ENCODE measurements around the gene TP73. TPM values are rescaled to one million over a fixed set of nuclear protein-coding genes. Genes with fewer than 3 reads are reported as not detected.

Gene TP73
- total RNA-seq, 1 experiment from 2014 or later, result 0.54 TPM

- no peaks in the 10 kb centered on the region for H3K9me3 Mint-ChIP-seq (ENCODE audit: low read depth, unreplicated experiment)
- no peak overlapping the region for H3K4me3 Mint-ChIP-seq (ENCODE audit: low read depth, unreplicated experiment)
- CTCF ChIA-PET, result no interaction called here
- no peaks in the 10 kb centered on the region for H3K27me3 Mint-ChIP-seq (ENCODE audit: unreplicated experiment)
- BruUV-seq (replicated peaks), result no TSS peak
- intact Hi-C loops (cut with micrococcal nuclease; ENCODE audit: unreplicated experiment), result no loop called here
- no peak for DNase-seq
- TF ChIP-seq CTCF (IDR thresholded peaks at IDR 0.05; ENCODE audit: unreplicated experiment), result no peak
- H3K27ac Mint-ChIP-seq (ENCODE audit: unreplicated experiment), result no peak overlapping the region
- peaks cover 6% of the 10 kb centered on the region for H3K36me3 Mint-ChIP-seq (ENCODE audit: insufficient read depth, unreplicated experiment)
- peaks cover 8% of the 10 kb centered on the region for H3K4me1 Mint-ChIP-seq (ENCODE audit: low read depth, unreplicated experiment)
These were observed 91.1 kb downstream of the TP73 start for GRCh38 chr1:3743421-3743820.

GRCh38 chr1:3743826-3744225 lies 91.5 kb downstream of the TP73 start:
- DNase-seq, result no peak
- Mint-ChIP-seq H3K4me1 (ENCODE audit: low read depth, unreplicated experiment) (peaks cover 8% of the 10 kb centered on the region), H3K4me3 (ENCODE audit: low read depth, unreplicated experiment) (no peak overlapping the region), H3K27me3 (ENCODE audit: unreplicated experiment) (no peaks in the 10 kb centered on the region), H3K27ac (ENCODE audit: unreplicated experiment) (no peak overlapping the region), H3K9me3 (ENCODE audit: low read depth, unreplicated experiment) (no peaks in the 10 kb centered on the region), H3K36me3 (ENCODE audit: insufficient read depth, unreplicated experiment) (peaks cover 6% of the 10 kb centered on the region)
- BruUV-seq (replicated peaks), result no TSS peak
- CTCF ChIA-PET, result no interaction called here
- no peak for TF ChIP-seq CTCF (IDR thresholded peaks at IDR 0.05; ENCODE audit: unreplicated experiment)
- intact Hi-C loops (cut with micrococcal nuclease; ENCODE audit: unreplicated experiment), result no loop called here

- peaks cover 6% of the 10 kb centered on the region for H3K36me3 Mint-ChIP-seq (ENCODE audit: insufficient read depth, unreplicated experiment)
- intact Hi-C loops (cut with micrococcal nuclease; ENCODE audit: unreplicated experiment), result no loop called here
- no TSS peak for BruUV-seq (replicated peaks)
- CTCF ChIA-PET, result no interaction called here
- H3K9me3 Mint-ChIP-seq (ENCODE audit: low read depth, unreplicated experiment), result no peaks in the 10 kb centered on the region
- no peak overlapping the region for H3K4me3 Mint-ChIP-seq (ENCODE audit: low read depth, unreplicated experiment)
- peaks cover 1% of the 10 kb centered on the region for H3K27me3 Mint-ChIP-seq (ENCODE audit: unreplicated experiment)
- no peak overlapping the region for H3K27ac Mint-ChIP-seq (ENCODE audit: unreplicated experiment)
- no peak for DNase-seq
- H3K4me1 Mint-ChIP-seq (ENCODE audit: low read depth, unreplicated experiment), result peaks cover 8% of the 10 kb centered on the region
- TF ChIP-seq CTCF (IDR thresholded peaks at IDR 0.05; ENCODE audit: unreplicated experiment), result no peak
These were observed 92.3 kb downstream of the TP73 start for GRCh38 chr1:3744646-3745045.

- H3K27ac Mint-ChIP-seq (ENCODE audit: unreplicated experiment), result no peak overlapping the region
- peaks cover 6% of the 10 kb centered on the region for H3K36me3 Mint-ChIP-seq (ENCODE audit: insufficient read depth, unreplicated experiment)
- no peak overlapping the region for H3K4me3 Mint-ChIP-seq (ENCODE audit: low read depth, unreplicated experiment)
- no peak for DNase-seq
- H3K4me1 Mint-ChIP-seq (ENCODE audit: low read depth, unreplicated experiment), result peaks cover 8% of the 10 kb centered on the region
- BruUV-seq (replicated peaks), result no TSS peak
- no peaks in the 10 kb centered on the region for H3K9me3 Mint-ChIP-seq (ENCODE audit: low read depth, unreplicated experiment)
- TF ChIP-seq CTCF (IDR thresholded peaks at IDR 0.05; ENCODE audit: unreplicated experiment), result no peak
- CTCF ChIA-PET, result no interaction called here
- intact Hi-C loops (cut with micrococcal nuclease; ENCODE audit: unreplicated experiment), result no loop called here
- peaks cover 5% of the 10 kb centered on the region for H3K27me3 Mint-ChIP-seq (ENCODE audit: unreplicated experiment)
These were observed 92.8 kb downstream of the TP73 start for GRCh38 chr1:3745071-3745470.
